Measurements from ENCODE around the gene ZNF91. TPM values are rescaled to one million over a fixed set of nuclear protein-coding genes. Genes with fewer than 3 reads are reported as not detected.

ZNF91 gene
- total and polyA plus RNA-seq, 2 of the 4 experiments (the other 2 are of a cell fraction) = 7.9 to 17.0 TPM

DNA sequence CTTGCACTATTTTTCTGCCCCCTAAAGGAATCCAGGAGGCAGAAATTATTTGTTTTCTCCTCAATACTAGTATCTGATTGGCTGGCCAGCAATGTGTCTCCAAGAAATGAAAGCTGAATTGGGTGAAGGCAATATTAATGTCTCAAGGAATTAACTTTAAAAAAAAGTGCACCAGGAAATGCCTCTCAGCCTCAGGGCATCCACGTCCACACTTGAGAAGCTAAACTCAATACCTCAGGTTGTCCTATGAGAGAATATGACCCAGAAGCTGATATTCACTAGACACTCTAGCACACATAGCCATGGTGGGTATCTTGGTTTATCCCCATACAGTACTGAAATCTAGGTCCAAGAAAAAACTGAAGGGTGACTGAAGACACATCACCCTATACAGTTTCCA lies 2.1 kb downstream of the ZNF91 start:
- H2BK20ac ChIP-seq (ENCODE audit: low read depth, low read length) = no peak overlapping the region
- WGBS, 2 experiments (ENCODE audit: extremely low coverage in 2 of 2, insufficient read length in 1 of 2) = no CpG with 5 or more reads among the region's 1 CpG
- no peak overlapping the region for H2BK5ac ChIP-seq (ENCODE audit: low read depth, low read length, poor library complexity, severe bottlenecking)
- no peaks in the 10 kb centered on the region for H3K9me1 ChIP-seq (ENCODE audit: insufficient read depth, low read length)
- no peak overlapping the region for H2AK9ac ChIP-seq (replicated peaks; ENCODE audit: low read depth, low read length, poor library complexity)
- in situ Hi-C loops (cut with MboI; ENCODE audit: low sequenced_read_pairs) = no loop called here
- H2BK15ac ChIP-seq (ENCODE audit: low read depth, low read length) = no peak overlapping the region
- no peak overlapping the region for H4K91ac ChIP-seq (ENCODE audit: insufficient read depth, low read depth, low read length)
- no peaks in the 10 kb centered on the region for H4K20me1 ChIP-seq (ENCODE audit: insufficient read depth, low read length)
- no peaks in the 10 kb centered on the region for H3K4me1 ChIP-seq (ENCODE audit: control insufficient read depth, insufficient read depth, low read length)
- no peaks in the 10 kb centered on the region for H3K27me3 ChIP-seq (ENCODE audit: control insufficient read depth, insufficient read depth, low read length)
- intact Hi-C loops (cut with micrococcal nuclease) = loop anchor here (10.0 kb wide), 1 partner anchor 118 kb away; no protein-coding TSS in a partner anchor
- H3K23ac ChIP-seq (ENCODE audit: low read depth, low read length) = no peak overlapping the region
- H2AFZ ChIP-seq (replicated peaks; ENCODE audit: low read length, poor library complexity) = no peak overlapping the region
- H4K8ac ChIP-seq (ENCODE audit: low read depth in 2 of 2, low read length in 2 of 2) = no peak overlapping the region
- no TSS peak for BruUV-seq (replicated peaks)
- no peak overlapping the region for H3K4me2 ChIP-seq (ENCODE audit: low read depth, low read length)
- H3K18ac ChIP-seq (ENCODE audit: low read depth, low read length) = no peak overlapping the region
- H3K9ac ChIP-seq (ENCODE audit: low read depth, low read length) = no peak overlapping the region
- DNase-seq (no peak), ATAC-seq (ENCODE audit: low read depth) (no peak)
- no peak overlapping the region for H2BK120ac ChIP-seq (ENCODE audit: low read depth, low read length)
- dilution Hi-C loops (cut with HindIII; ENCODE audit: low sequenced_read_pairs, unreplicated experiment) = no loop called here
- no peak overlapping the region for H3K14ac ChIP-seq (replicated peaks; ENCODE audit: low read depth, low read length)
- TF ChIP-seq CEBPB (IDR thresholded peaks at IDR 0.05; ENCODE audit: low read depth, low read length) (no peak), POLR2A (IDR thresholded peaks at IDR 0.05; ENCODE audit: low read depth, low read length) (no peak), CHD1 (IDR thresholded peaks at IDR 0.05; ENCODE audit: low read depth, low read length) (no peak), RAD21 (IDR thresholded peaks at IDR 0.05; ENCODE audit: low read length) (no peak), RCOR1 (IDR thresholded peaks at IDR 0.05; ENCODE audit: insufficient replicate concordance, low read length) (no peak), MAZ (IDR thresholded peaks at IDR 0.05; ENCODE audit: borderline replicate concordance, low read depth, low read length) (no peak)
- TF ChIP-seq, protein P1, sequence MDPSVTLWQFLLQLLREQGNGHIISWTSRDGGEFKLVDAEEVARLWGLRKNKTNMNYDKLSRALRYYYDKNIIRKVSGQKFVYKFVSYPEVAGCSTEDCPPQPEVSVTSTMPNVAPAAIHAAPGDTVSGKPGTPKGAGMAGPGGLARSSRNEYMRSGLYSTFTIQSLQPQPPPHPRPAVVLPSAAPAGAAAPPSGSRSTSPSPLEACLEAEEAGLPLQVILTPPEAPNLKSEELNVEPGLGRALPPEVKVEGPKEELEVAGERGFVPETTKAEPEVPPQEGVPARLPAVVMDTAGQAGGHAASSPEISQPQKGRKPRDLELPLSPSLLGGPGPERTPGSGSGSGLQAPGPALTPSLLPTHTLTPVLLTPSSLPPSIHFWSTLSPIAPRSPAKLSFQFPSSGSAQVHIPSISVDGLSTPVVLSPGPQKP (IDR thresholded peaks at IDR 0.05; ENCODE audit: borderline replicate concordance, low read depth, low read length) = no peak
- H3K56ac ChIP-seq (ENCODE audit: extremely low read depth, insufficient read depth, low read length) = no peak overlapping the region
- H3K79me1 ChIP-seq (ENCODE audit: low read depth in 1 of 2, low read length in 2 of 2) = peaks cover 4 to 9% of the 10 kb centered on the region in 2 experiments; a peak in 3 of 4 replicates
- H3K4me3 ChIP-seq (ENCODE audit: insufficient read depth, low read depth, low read length) = no peak overlapping the region
- CTCF ChIA-PET = no interaction called here
- H2AK5ac ChIP-seq (ENCODE audit: low read depth, low read length) = no peak overlapping the region
- H3K4ac ChIP-seq (ENCODE audit: low read depth, low read length) = no peak overlapping the region
- peaks cover 23% of the 10 kb centered on the region for H3K36me3 ChIP-seq (ENCODE audit: control insufficient read depth, insufficient read depth, low read length)
- peaks cover 18% of the 10 kb centered on the region for H3K9me3 ChIP-seq (ENCODE audit: control insufficient read depth, insufficient read depth, low read length)
- POLR2A ChIA-PET (ENCODE audit: unreplicated experiment) = no interaction called here
- H3K27ac ChIP-seq (ENCODE audit: insufficient read depth, low read length) = no peak overlapping the region
- no peak overlapping the region for H4K5ac ChIP-seq (ENCODE audit: low read depth, low read length)
